SKM-1 (cell line): Measurements from ENCODE around the gene ZNF200.
A peak's percentile ranks its signal among the peaks of the same experiment; 100 is the strongest.
"Not testable (repeated sequence)": the region's sequence is repeated elsewhere in the genome, so short reads cannot be mapped to it uniquely, and the experiment has no call there.

Source experiments
- DNase-seq: peaks from one replicate; lab custom pipeline; 2025; ENCODE audit not compliant: unreplicated experiment; lab: John Stamatoyannopoulos, UW

Gene ZNF200, protein sequence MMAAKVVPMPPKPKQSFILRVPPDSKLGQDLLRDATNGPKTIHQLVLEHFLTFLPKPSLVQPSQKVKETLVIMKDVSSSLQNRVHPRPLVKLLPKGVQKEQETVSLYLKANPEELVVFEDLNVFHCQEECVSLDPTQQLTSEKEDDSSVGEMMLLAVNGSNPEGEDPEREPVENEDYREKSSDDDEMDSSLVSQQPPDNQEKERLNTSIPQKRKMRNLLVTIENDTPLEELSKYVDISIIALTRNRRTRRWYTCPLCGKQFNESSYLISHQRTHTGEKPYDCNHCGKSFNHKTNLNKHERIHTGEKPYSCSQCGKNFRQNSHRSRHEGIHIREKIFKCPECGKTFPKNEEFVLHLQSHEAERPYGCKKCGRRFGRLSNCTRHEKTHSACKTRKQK

DNA sequence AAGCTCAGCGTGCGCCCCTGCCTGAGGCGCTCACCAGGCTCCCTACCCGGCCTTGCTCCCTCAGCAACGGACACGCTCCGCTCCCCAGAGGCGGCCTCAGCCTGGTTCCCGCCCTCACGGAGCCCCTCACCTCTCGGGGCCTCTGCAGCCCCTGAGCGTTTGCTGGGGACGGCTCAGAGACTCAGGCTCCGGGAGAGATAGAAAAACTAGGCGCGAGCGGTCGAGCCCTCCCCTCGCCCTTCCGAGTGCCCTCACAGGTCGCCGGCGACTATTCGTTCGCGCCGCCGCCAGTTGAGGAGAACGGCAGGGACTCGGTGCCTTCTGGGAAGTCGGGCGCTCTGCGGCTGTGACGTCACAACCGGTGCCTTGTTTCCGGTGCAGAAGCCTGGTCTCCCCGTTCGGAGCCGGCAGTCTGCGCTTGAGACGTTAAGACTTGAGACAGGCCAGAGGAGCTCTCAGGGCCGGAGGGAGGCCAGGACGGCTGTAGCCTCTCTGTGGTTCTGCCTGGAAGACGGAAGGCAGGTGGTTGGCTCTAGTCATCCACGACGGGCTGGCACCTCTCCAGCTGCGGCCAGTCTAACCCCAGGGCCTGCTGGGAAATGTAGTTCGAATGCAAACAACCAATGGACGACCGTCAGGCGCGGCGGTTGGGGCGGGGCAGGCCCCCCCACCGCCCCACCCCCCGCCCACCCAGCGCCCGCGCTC is at the start of gene ZNF200:
ZNF200 (minus strand) TSS at position 302 of the 705 bp plus-strand sequence. CDS start 1,403 bp downstream, outside the sequence.
- peak; percentile 90 for DNase-seq

DNA sequence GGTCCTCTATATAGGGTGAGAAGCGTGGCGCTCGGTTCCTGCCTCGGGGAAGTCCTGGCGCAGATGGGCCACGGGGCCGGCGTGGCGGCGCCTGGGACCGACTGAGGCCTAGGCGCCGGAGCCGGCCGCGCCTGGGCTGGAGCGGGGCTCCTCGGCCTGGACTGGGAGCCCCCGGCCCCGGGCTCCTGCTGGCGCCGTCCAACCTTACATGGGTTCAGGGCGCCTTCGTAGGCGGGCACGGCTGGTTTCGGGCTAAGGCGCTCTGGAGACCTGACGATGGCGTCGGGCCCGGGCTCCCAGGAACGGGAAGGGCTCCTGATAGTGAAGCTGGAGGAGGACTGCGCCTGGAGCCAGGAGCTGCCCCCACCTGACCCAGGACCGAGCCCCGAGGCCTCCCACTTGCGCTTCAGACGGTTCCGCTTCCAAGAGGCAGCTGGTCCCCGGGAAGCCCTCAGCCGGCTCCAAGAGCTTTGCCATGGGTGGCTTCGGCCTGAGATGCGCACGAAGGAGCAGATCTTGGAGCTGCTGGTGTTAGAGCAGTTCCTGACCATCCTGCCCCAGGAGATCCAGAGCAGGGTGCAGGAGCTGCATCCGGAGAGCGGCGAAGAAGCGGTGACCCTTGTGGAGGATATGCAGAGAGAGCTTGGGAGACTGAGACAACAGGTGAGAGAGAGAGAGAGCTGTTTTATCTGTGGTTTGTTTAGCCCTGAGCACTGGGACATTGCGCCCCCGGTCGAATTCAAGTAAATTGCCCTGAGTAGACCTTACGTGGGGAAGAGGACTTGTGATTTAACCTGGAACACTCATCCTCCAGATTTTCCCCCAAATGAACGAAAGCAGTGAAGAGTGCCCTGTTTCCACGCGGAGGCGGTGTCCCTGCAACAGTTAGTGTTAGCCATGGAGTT is 48.8 kb upstream of the ZNF200 start:
- no peak for DNase-seq

DNA sequence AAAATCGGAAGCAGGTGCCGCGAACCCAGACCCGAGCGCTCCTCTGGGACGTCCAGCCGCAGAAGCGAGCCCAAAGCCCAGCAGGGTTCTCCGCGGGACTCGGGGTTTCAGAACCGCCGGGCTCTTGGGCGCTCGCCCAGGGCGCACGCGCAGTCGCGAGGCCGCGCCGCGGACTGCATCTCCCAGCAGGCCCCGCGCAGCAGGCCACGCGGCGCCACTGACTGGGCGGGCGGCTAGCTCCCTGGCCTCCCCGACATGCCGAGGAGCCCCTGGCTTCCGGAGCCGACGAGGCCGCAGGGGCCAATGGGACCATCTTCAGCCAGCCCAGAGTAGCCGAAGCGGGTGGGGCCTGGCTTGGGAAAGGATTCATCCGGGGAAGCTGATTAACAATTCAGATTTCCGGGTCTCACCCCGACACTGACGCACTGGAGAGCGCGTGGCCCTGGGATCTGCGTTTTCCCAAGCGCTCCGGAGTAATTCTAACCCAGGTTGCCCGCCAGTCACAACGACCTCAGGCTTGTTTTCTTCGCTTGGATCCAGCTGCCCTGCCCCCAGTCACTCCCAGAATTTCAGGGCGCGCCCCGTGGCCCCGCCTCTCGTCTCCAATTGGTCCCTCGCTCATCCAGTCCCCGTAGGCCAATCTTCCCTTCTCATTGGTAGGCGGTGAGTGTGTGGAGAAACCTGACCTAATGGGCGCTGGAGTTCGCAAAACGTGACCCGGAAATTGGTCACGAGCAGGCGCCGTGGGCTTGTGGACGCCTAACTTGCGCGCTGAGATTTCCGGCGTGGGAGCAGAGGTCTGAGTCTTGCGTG is 48.0 kb upstream of the ZNF200 start, which contains the start of gene ZNF263:
ZNF263 (plus strand) TSS at position 762 of the 813 bp plus-strand sequence. CDS start 328 bp downstream, outside the sequence.
- peak; percentile 98 for DNase-seq

DNA sequence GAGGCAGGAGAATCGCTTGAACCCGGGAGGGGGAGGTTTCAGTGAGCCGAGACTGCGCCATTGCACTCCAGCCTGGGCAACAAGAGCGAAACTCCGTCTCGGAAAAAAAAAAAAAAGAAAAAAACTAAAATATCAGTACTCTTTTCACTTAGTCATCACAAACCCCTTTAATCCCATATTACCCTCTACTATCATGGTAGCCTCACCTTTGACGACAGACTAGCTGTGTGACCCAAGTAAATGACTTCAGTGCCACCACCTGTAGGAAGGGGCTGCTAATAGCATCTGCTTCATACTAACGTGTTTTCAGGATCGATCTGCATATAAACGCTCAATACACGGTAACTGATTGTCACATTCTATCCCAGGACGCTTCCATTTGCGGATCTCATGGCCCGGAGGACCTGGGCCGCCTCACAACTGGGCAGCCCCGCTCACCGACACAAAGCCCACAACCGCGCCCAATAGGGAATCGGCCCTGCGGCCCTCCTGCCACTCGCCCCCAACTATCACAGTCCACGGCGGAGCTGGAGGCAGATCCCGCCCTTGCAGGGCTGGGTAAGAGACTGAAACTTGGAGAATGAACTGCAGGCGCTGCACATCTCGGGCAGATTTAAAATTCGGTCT is 47.3 kb upstream of the ZNF200 start:
- DNase-seq: peak; percentile 33

DNA sequence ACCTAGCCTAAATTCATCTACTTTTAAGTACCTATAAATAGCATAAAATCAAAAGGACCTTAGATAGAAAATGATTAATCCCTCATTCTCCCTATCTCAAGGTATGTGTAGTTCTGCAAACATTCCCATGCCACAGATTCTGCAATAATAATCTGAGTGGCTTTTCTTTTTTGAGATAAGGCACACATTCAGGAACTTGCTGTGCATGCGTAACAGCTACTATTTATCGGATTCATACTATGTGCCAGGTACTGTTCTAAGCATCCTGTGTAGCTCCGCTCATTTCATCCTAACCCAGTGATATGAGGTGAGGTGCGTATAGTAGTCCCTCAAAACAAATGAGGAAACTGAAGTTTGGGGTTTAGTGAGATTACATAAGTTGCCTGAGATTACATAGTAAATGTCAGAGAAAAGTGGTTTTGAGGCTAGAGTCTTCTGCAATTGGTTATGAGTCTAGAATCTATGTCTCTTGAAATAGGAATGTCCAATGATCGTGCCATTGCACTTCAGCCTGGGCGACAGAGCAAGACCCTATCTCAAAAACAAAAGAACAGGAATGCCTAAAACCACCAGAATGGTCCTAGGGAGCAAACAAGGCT is 46.4 kb upstream of the ZNF200 start:
- DNase-seq: peak; percentile 63

DNA sequence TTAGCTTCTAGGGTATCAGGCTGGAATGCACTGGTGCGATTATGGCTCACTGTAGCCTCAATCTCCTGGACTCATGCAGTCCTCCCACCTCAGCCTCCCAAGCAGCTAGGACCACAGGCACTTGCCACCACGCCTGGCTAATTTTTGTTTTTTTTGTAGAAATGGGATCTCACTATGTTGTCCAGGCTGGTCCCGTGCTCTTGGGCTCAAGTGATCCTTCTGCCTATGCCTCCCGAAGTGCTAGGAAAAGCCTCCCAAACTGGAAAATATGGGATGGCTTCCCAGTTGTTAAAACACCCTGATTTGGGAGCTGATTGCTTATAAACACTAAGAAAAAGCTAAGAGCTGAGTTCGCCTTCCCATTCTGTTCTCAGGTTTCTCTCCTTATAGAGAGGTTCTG is 41.7 kb upstream of the ZNF200 start:
- DNase-seq: no peak

DNA sequence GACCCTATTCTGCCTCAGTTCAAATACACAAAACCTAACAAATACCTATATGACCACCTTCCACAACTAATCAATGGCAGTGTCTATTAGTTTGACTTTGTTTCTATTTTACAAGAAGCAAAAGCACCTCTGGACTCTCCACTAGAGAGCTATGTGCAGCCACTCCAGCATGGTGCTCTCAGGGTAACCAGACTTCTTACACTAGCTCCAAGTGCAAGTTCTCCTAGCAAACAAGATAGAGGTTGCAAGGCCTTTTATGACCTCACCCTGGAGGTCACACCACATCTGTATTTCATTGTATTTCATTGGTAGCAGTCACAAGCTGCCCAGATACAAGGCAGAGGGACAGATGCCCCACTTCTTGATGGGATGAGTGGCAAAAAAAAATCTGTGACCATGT is 40.0 kb upstream of the ZNF200 start:
- no peak for DNase-seq

DNA sequence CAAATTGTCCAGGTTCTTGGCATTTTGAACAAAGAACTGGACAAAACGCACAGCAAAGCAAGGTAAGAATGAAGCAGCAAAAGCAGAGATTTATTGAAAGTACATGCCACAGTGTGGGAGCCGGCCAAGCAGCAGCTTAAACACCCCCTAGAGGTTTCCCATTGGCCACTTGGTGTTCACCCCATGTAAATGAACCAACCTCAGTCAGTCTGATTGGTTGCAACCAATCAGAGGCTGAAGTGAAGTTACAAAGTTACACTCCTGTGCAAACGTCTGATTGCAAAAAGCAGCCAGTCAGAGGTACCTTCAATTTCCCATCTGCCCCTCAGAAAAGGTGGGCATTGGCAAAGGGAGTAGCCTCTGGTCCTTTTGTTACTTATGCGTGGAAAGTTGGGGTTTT is 39.5 kb upstream of the ZNF200 start:
- no peak for DNase-seq

DNA sequence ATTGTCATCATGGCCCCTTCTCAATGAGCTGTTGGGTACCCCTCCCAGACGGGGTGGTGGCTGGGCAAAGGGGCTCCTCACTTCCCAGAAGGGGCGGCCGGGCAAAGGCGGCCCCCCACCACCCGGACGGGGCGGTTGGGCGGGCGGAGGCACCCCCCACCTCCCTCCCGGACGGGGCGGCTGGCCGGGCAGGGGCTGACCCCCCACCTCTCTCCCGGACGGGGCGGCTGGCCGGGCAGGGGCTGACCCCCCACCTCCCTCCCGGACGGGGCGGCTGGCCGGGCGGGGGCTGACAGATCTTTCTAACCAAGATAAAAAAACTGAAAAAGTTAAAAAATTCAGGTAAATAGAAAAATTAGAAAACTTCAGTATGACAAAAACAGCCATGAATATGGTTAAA is 36.3 kb upstream of the ZNF200 start:
- not testable (repeated sequence) for DNase-seq

DNA sequence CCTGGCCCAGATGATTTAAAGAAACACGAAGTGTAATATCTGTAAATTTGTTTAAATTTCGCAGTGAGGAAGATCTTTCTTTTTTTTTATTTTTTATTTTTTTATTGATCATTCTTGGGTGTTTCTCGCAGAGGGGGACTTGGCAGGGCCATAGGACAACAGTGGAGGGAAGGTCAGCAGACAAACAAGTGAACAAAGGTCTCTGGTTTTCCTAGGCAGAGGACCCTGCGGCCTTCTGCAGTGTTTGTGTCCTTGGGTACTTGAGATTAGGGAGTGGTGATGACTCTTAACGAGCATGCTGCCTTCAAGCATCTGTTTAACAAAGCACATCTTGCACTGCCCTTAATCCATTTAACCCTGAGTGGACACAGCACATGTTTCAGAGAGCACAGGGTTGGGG is 35.8 kb upstream of the ZNF200 start:
- DNase-seq: not testable (repeated sequence)

DNA sequence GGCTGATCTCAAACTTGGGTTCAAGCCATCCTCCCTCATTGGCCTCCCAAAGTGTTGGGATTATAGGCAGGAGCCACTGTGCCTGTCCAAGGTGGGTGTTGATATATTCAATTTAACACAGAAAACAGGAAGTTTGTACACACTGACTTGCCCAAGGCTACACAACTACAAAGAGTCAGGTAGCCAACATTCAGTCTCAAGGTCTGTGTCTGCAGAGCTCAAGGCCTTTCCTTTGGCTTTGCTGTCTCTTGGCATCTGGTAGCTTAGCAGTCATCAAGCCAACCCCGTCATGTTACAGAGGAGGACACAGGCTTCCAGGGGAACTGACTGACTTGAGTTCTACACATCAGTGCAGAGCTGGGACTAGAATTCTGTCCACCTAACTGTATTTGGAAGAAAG is 33.3 kb upstream of the ZNF200 start:
- DNase-seq: no peak

DNA sequence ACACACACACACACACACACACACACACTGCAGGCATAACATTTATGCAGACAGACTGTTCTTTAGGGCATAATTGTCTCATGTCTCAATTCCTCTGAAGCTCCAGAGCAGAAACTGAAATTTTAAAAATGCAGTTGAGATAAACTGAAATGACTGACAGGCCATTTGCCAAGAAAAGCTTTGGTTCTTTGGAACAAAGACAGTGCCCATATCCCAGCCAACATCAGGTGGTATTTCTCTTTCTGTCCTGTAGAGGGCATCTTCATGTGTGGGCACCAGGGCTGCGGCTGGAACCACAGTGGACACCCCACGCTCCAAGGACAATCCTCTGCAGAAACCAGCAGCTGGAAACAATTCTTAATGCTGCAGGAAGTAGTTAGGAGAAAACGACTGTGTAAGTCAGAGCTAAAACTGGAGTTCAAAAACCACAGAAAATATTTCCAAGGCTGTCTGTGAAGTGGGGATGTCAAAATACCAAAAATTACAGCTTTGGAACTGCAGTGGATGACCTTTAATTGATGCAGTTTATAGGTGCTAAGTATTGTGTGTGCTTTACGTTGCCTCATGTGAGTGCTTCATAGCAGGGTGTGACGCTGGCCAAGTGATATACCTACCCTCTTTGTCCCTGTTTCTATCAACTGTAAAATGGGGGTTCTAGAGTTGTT is 32.0 kb upstream of the ZNF200 start:
- DNase-seq: peak; percentile 36

DNA sequence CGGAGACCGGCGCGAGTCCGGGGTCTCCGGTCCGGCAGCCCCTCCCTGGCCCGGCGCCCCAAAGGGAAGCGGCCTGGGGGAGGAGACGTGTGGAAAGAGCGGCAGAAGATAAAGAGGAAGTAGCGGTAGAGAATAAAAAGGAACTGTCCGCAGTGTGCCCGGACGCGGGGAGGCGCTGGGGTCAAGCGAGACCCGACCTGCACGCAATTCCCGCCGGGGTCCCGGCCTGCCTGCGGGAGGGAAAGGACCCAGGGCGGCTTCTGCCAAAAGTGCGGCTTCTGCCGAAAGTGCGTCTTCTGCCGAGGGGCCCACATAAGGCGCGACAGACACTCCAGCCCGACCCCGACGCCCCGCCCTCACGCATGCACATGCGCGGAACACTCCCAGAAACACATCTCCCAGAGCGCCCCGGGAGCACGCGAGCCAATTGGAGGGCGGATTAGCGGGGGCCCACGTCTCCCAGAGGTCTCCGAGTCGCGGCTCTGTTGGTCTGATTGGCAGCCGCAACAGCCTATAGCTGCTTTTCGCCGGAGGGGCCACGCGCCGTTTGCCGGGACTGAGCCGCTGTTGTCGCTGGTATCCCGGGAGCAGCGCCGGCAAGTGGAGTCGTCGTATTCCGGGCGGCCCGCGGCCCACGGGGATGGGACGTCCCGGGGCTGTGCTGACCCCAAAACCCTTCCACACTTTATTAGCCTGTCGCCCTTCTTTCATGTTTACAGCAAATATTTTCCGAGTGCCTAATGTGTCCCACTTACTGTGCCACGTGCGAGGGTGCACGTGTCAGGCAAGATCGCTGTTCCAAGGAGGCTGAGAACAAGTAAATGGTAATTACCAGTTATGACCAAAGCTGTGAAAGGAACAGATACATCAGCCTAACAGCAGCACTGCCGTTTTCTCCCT is 29.4 kb upstream of the ZNF200 start:
- peak; percentile 95 for DNase-seq

DNA sequence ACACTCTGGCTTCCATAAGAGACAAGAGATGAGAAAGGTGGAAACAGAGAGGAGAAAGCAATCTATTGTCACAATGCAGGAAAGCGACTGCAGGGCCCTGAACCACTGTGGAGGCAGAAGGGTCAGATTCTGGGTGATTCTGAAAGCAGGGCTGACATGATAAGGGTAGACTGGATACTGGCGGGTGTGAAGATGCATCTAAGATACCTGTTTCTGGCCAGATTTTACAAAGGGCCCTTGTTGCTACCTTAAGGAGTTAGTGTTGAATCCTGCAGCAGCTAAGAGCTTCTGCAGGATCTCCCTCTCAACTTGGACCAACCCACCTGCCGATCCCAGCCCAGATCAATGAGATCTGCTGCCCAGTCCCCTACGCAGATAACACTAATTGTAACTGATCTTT is 27.6 kb upstream of the ZNF200 start:
- DNase-seq: no peak

DNA sequence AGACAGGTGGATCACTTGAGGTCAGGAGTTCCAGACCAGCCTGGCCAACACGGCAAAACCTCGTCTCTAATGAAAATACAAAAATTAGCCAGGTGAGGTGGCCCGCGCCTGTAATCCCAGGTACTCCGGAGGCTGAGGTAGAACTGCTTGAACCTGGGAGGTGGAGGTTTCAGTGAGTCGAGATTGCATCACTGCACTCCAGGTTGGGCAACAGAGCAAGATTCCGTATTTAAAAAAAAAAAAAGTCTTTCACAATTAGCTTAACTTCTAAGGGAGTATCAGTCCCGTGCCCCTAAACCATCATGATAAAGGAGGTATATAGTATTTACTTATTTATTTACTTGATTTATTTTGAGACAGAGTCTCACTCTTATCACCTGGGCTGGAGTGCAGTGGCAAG is 24.9 kb upstream of the ZNF200 start:
- no peak for DNase-seq

DNA sequence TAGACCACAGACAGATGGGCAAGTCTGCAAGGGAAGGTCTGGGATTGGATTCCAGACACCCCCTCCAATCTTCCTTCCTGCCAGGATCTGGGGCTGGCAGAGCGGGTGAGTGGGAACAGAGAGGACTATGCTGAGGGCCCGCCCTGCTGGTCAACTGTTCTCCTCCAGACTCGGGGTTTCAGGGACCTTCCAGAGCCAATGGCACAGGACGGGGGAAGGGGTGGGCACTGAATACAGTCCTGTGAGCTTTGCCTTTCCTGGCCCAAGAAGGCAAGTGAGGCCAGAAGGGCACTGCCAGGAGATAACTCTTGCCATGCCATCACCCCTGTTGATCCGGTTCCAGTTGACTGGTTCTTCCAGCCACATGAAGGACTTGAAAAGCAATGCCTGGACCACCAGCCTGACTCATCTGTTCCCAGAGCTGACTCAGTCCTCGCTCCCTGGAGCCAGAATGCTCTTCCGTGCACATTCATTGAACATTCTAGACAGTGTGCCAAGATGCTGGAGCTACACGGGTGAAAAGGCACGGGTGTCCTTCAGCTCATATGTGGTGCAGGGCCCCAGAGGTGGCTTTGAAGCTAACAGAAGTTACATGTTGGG is 22.0 kb upstream of the ZNF200 start:
- DNase-seq: no peak

DNA sequence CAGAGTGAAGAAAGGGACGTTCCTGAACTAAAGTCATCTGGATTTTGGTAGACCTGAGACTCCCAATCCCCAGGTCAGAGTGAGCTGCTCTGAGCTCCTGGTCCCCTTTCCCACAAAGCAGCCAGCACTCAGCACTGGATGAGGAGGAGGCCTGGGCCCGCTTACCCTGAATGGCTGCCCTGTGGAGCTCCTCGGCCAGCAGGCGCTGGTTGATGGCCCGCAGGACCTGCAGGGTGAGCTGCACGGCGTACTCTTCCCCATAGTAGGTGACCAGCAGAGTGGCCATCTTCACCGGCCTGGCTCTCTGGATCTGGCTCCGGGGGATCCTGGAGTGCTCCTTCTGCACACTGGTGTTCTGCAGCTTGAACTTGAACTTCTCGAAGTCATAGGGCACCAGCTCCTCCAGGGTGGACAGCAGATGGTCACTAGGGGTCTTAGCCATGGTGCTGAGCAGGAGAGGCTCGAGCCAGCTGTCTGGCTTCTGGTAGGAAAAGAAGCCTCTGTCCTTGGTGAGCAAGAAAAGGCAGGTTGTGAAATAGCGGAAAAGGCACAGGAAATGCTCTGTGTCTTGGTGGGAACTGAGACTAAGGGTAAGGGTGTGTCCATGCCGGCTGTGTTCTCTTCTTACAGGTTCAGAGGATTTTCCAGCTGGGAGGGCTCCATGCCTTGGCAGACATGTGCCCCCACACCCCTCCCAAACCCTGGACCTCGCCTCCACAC is 21.3 kb upstream of the ZNF200 start, which contains the start of gene MEFV:
MEFV (minus strand) TSS at position 488 of the 720 bp plus-strand sequence; CDS start at position 442, 46 bp downstream.
- peak; percentile 50 for DNase-seq
